SK-N-MC (cell line): Measurements from ENCODE around the gene PRKCG.
"Not testable (repeated sequence)": the region's sequence is repeated elsewhere in the genome, so short reads cannot be mapped to it uniquely, and the experiment has no call there.

Experiments
- EZH2 ChIP-seq: fragments of 200-600 bp; sonication (generic); IDR thresholded peaks from one replicate; pipeline ENCODE4 v1.6.1; 2017; ENCODE audit warnings: antibody characterized with exemption
- FOXP2 ChIP-seq: optimal IDR thresholded peaks from 2 replicates; pipeline ENCODE3; 2011; ENCODE audit warnings: mild to moderate bottlenecking, moderate library complexity; ENCODE audit not compliant: insufficient read depth; ENCODE audit errors: extremely low read length, control extremely low read depth
- POLR2AphosphoS5 ChIP-seq: IDR thresholded peaks from 2 replicates; pipeline ENCODE4 v1.6.1; 2012; ENCODE audit warnings: mild to moderate bottlenecking, low read depth, low read length, borderline replicate concordance

- not testable (repeated sequence) for TF ChIP-seq POLR2AphosphoS5, EZH2, FOXP2
These were observed 49.1 kb upstream of the PRKCG start for GRCh38 chr19:53832861-53833260.
